ENCODE results near the gene C6. TPM values are rescaled to one million over a fixed set of nuclear protein-coding genes. Genes with fewer than 3 reads are reported as not detected.
"Not testable (repeated sequence)": the region's sequence is repeated elsewhere in the genome, so short reads cannot be mapped to it uniquely, and the experiment has no call there.

C6 gene
- total RNA-seq: 6.1 TPM

- intact Hi-C loops (cut with DNase I): no loop called here
- ATAC-seq: no peak
- no peak for DNase-seq (ENCODE audit: low spot score)
These were observed at the start of gene C6 for GRCh38 chr5:41213340-41213739. TSS of gene C6 (minus strand) at chr5:41213532. CDS start at chr5:41203230, 10,302 bp downstream.

GRCh38 chr5:41256400-41256799 lies 43.1 kb upstream of the C6 start:
- intact Hi-C loops (cut with DNase I): no loop called here
- ATAC-seq (no peak), DNase-seq (ENCODE audit: low spot score) (no peak)

- intact Hi-C loops (cut with DNase I): no loop called here
- DNase-seq (ENCODE audit: low spot score) (no peak), ATAC-seq (no peak)
These were observed 39.8 kb upstream of the C6 start for GRCh38 chr5:41253109-41253508.

- DNase-seq (ENCODE audit: low spot score): no peak
- ATAC-seq: no peak
- intact Hi-C loops (cut with DNase I): no loop called here
These were observed 38.7 kb upstream of the C6 start for GRCh38 chr5:41252036-41252435.

DNA sequence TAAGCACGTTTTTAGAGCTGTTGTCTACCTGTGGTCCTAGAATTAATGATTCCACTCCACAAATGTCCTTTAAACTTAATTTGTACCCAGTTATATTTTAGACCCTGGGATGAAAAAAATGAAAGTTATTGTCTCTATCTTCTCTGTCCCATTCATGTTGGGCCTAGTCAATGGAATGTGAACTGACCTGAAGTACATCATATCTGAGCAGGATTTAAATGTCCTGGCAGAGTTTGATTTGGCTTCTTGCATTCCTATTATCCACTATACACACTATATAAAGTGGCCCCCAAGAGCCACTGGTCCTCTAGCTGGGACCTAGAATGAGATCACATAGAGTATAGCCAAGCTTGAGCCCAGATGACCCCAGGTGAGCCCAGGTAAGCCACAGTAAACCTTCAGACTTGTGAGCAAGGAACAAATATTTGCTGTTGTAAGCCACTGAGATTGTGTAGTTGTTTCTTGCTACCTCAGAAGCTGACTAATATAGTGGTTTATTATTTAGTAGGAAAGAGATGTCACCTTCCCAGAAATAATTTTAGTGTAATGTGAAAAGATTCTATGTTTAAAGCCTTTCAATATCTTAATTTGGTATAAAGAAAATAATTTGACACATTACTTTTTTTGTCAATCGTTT lies 37.1 kb upstream of the C6 start:
- DNase-seq (ENCODE audit: low spot score) (no peak), ATAC-seq (no peak)
- intact Hi-C loops (cut with DNase I): no loop called here

GRCh38 chr5:41247135-41247534 lies 33.8 kb upstream of the C6 start:
- intact Hi-C loops (cut with DNase I): no loop called here
- ATAC-seq: no peak

GRCh38 chr5:41246376-41246775 lies 33.0 kb upstream of the C6 start:
- DNase-seq (ENCODE audit: low spot score) (no peak), ATAC-seq (no peak)
- intact Hi-C loops (cut with DNase I): no loop called here

More at GRCh38 chr5:41247135-41247534, 33.8 kb upstream of the C6 start:
- DNase-seq (ENCODE audit: low spot score): no peak

- DNase-seq (ENCODE audit: low spot score) (no peak), ATAC-seq (no peak)
- intact Hi-C loops (cut with DNase I): no loop called here
These were observed 30.2 kb upstream of the C6 start for GRCh38 chr5:41243558-41243957.

DNA sequence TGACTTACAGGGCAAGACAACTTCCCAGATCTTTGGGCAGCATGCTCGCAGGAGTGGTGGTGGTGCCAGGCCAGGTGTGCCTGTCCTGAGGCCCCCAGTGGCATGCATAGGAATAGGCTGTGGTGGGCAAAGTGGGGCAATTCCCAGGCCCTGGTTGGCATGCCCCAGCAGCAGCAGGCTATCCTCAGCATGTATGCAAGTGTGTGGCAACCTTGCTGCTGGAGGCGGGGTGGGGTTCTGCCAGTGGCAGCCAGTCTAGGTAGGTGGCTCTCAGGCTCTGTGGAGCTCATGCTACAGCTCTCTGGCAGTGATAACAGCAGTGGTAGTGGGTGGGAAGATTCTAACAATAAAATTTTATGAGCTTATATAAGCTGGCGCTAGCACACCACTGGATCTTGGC lies 27.7 kb upstream of the C6 start:
- no peak for ATAC-seq
- no peak for DNase-seq (ENCODE audit: low spot score)
- intact Hi-C loops (cut with DNase I): no loop called here

DNA sequence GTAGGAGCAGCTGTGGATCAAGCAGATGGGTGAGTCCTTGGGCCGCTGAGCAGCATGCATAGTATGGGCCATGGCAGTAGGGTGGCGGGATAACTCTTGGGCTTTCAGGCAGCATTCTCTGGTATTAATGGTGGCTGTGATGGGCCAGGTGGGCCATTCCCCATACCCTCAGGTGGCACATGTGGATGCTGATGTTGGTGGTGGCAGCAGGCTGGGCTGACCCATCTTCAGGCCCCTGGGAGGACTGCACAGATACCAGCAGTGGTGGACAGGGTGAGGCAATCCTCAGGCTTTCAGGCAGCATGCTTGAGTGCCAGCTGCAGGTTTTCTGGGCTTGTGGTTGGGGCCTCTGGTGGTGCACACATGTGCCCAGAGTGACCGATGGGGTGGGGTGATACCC lies 27.1 kb upstream of the C6 start:
- DNase-seq (ENCODE audit: low spot score): no peak
- intact Hi-C loops (cut with DNase I): no loop called here
- no peak for ATAC-seq

DNA sequence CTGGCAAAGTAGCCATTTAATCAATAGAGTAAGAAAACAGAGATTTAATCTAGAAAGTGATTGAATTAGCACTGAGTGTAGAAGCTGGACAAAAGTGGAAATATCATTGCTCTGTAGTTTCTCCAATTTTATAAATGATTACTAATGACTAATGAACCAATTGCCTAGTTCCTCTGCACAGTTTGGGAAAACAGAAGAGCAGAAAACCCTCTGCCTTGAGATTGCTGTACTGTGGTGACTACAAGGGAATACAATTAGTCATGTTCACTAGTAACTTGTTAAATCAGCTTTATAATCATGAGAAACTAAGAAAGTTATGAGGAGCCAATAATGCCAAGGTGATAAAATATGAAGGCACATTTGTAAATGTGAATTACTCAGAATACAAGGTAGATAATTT lies 21.1 kb upstream of the C6 start:
- ATAC-seq: peak; percentile 55
- intact Hi-C loops (cut with DNase I): no loop called here
- no peak for DNase-seq (ENCODE audit: low spot score)

GRCh38 chr5:41232797-41233196 lies 19.5 kb upstream of the C6 start:
- ATAC-seq (no peak), DNase-seq (ENCODE audit: low spot score) (no peak)
- intact Hi-C loops (cut with DNase I): no loop called here

DNA sequence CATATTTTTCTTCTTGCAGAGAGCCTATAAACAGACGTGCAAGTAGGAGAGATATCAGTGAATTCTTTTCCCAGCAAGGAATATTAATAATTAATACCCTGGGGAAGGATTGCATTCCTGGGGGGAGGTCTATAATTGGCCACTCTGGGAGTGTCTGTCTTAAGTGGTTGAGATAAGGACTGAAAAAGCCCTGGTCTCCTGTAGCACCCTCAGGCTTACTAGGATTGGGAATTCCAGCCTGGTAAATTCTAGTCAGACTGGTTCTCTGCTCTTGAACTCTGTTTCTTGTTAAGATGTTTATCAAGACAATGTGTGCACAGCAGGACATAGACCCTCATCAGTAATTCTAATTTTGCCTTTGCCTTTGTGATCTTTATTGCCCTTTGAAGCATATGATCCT lies 16.9 kb upstream of the C6 start:
- DNase-seq (ENCODE audit: low spot score); intact Hi-C loops (cut with DNase I); ATAC-seq: not testable (repeated sequence)

GRCh38 chr5:41223962-41224361 lies 10.6 kb upstream of the C6 start:
- DNase-seq (ENCODE audit: low spot score): no peak
- intact Hi-C loops (cut with DNase I): no loop called here
- ATAC-seq: no peak

DNA sequence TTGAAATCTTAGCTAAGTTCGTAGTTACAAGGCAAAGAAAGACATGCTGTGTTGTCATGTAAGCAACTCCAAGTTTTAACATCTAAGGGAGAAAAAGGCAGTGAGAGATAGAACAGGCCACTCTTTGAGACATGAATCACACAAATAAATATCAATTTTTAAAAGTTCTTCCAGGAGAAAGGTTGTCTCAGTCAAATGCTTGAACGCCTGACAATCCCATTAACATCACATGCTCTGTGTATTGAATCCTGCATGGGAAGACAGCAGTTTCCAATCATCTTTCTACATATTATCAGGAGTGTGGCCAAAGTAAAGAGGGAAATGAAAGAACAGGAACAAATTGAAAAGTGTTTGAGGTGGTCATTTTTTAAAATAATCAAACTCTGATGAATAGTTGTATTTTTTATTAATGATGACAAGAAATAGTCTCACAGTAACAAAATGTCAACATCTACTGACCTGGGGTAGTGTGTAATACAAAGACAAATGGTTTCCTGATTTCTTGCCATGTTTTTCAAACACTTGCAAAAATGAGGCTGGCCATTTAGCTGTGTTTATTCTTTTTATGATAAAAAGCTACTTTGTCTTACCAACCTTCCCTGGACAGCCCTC lies 6.4 kb upstream of the C6 start:
- ATAC-seq (peak; percentile 93), DNase-seq (ENCODE audit: low spot score) (no peak)
- intact Hi-C loops (cut with DNase I): no loop called here

- intact Hi-C loops (cut with DNase I): no loop called here
- ATAC-seq (peak; percentile 6), DNase-seq (ENCODE audit: low spot score) (no peak)
These were observed 5.8 kb upstream of the C6 start for GRCh38 chr5:41218929-41219657.

DNA sequence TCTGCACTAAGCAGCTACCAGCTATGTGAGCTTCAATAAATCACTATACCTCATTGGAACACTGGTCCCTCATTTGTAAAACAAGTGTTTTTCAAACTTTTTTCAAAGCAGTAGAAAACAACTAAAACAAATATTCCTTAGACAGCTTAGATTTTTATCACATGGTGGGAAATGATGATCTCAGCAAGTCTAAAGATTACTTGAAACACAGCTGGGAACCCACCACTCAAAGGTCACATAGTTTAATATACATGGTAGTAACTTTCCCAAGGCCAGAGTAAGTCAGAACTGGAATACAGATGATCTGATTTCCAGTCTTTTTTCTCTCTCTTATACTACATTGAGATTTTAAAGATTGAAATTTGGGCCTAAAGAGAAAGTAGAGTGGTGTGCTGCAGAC lies 850 bp upstream of the C6 start:
- intact Hi-C loops (cut with DNase I): no loop called here
- ATAC-seq (no peak), DNase-seq (ENCODE audit: low spot score) (no peak)

DNA sequence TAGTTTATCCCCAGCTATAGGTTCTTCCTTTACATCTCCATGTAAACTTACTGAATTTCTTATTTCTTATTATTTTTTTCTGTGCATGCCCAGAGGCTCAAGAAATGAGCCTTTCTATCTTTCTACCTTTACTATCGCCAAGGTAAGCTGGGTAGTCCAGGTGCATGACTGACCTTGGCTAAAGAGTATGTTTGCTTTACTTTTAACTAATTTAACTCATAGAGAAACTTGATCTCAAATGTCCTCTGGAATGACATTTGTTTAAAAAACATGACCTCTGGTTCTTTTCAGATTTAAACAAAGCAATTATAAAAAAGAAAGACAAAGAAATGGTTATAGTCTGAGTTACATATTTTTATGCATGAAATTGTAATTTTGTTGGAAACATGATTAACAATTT lies 397 bp downstream of the C6 start:
- no peak for DNase-seq (ENCODE audit: low spot score)
- ATAC-seq: no peak

GRCh38 chr5:41211417-41211816 lies 1.9 kb downstream of the C6 start:
- intact Hi-C loops (cut with DNase I): no loop called here
- DNase-seq (ENCODE audit: low spot score) (no peak), ATAC-seq (no peak)

More for the DNA sequence above, 397 bp downstream of the C6 start:
- intact Hi-C loops (cut with DNase I): no loop called here

GRCh38 chr5:41205475-41205874 lies 7.9 kb downstream of the C6 start:
- ATAC-seq; DNase-seq (ENCODE audit: low spot score); intact Hi-C loops (cut with DNase I): not testable (repeated sequence)

All from sciatic nerve (tissue), 2 donors.